ENCODE data around the gene CEACAM19. TPM values are rescaled to one million over a fixed set of nuclear protein-coding genes. Genes with fewer than 3 reads are reported as not detected.

Gene CEACAM19
- total RNA-seq, 3 donors from 2014 or later, result 5.8 to 8.0 (median 6.9) TPM

GRCh38 chr19:44731622-44732021 lies 60.3 kb downstream of the CEACAM19 start:
- no peak overlapping the region for H3K4me3 ChIP-seq
- H3K4me1 ChIP-seq (ENCODE audit: low read depth), result peaks cover 6% of the 10 kb centered on the region
- H3K9me3 ChIP-seq, result no peaks in the 10 kb centered on the region
- intact Hi-C loops (cut with DNase I, micrococcal nuclease), result no loop called here
- ATAC-seq (no peak), DNase-seq (no peak)
- no peak for TF ChIP-seq CTCF (IDR thresholded peaks at IDR 0.05)
- no peaks in the 10 kb centered on the region for H3K36me3 ChIP-seq (ENCODE audit: low read depth)

- no peak for TF ChIP-seq CTCF (IDR thresholded peaks at IDR 0.05)
- DNase-seq (no peak), ATAC-seq (no peak)
- no peaks in the 10 kb centered on the region for H3K36me3 ChIP-seq (ENCODE audit: low read depth)
- no peaks in the 10 kb centered on the region for H3K9me3 ChIP-seq
- intact Hi-C loops (cut with DNase I, micrococcal nuclease), result no loop called here
- peaks cover 6% of the 10 kb centered on the region for H3K4me1 ChIP-seq (ENCODE audit: low read depth)
- no peak overlapping the region for H3K4me3 ChIP-seq
Measured at GRCh38 chr19:44732235-44733014, 61.1 kb downstream of the CEACAM19 start.

Small RNA genes within 50 kb of the gene (microRNA-seq; reads per million reads assigned to microRNA genes)
- gene MIR4531, result not detected

Other genes starting within 250 kb of the CEACAM19 start
- 1 to 10 TPM; 1.4 to 6.9 (median 2.5) TPM for gene ZNF229, start 223.0 kb upstream of the CEACAM19 start, total RNA-seq
- 10 to 100 TPM in 1 of 3 donors, 1 to 10 TPM in 2; 7.2 to 10.6 (median 9.3) TPM for gene ZNF180, start 171.0 kb upstream of the CEACAM19 start, total RNA-seq
- 1 to 10 TPM in 1 of 3 donors, under 1 TPM in 1, not detected in 1; 0.32 to 1.3 TPM for gene CEACAM20, start 141.8 kb upstream of the CEACAM19 start, total RNA-seq
- gene IGSF23, start 57.9 kb upstream of the CEACAM19 start, total RNA-seq, result not detected
- 10 to 100 TPM; 23.8 to 39.8 (median 26.7) TPM for gene PVR, start 27.6 kb upstream of the CEACAM19 start, total RNA-seq
- gene CEACAM16, start 27.7 kb downstream of the CEACAM19 start, total RNA-seq, result under 1 TPM in 1 of 3 donors, not detected in 2; 0.17 TPM
- 100 to 1,000 TPM in 1 of 3 donors, 10 to 100 TPM in 2; 78.9 to 145 (median 90.6) TPM for gene BCL3, start 77.2 kb downstream of the CEACAM19 start, total RNA-seq
- 10 to 100 TPM; 36.5 to 92.6 (median 59.1) TPM for gene CBLC, start 106.4 kb downstream of the CEACAM19 start, total RNA-seq
- gene BCAM, start 137.6 kb downstream of the CEACAM19 start, total RNA-seq, result 10 to 100 TPM; 16.3 to 25.1 (median 20.3) TPM
- 100 to 1,000 TPM in 1 of 3 donors, 10 to 100 TPM in 2; 65.3 to 109 (median 98.8) TPM for gene NECTIN2, start 174.8 kb downstream of the CEACAM19 start, total RNA-seq
- gene TOMM40, start 219.8 kb downstream of the CEACAM19 start, total RNA-seq, result 10 to 100 TPM; 47.9 to 82.6 (median 53.5) TPM
- 10 to 100 TPM; 32.7 to 74.6 (median 46.2) TPM for gene APOE, start 234.3 kb downstream of the CEACAM19 start, total RNA-seq
- gene APOC1, start 243.1 kb downstream of the CEACAM19 start, total RNA-seq, result 10 to 100 TPM in 1 of 3 donors, 1 to 10 TPM in 2; 3.6 to 12.7 (median 9.8) TPM